OCI-LY7 (cell line): Measurements from ENCODE around the gene SLC25A21. TPM values are rescaled to one million over a fixed set of nuclear protein-coding genes. Genes with fewer than 3 reads are reported as not detected.

Experiments
- BruUV-seq: library from RNA; stranded (reverse); fragments of 400-500 nt; replicated peaks from 2 replicates; lab custom pipeline; 2021; lab: Mats Ljungman, UMichigan
- CTCF ChIA-PET: fragments of 300-600 bp; sonication (Branson Sonifier 250); formaldehyde crosslinking; loops from one replicate; lab custom pipeline; 2022; ENCODE audit warnings: antibody characterized with exemption; ENCODE audit not compliant: unreplicated experiment; lab: Charles Lee
- POLR2A ChIA-PET: fragments of 300-600 bp; sonication (Branson Sonifier 250); formaldehyde crosslinking; loops from one replicate; lab custom pipeline; 2022; ENCODE audit warnings: antibody characterized with exemption; lab: Charles Lee
- DNase-seq: peaks from one replicate; pipeline ENCODE4 v3.0.0-alpha.2; 2015; ENCODE audit warnings: low spot score
- H2AFZ ChIP-seq: fragments of 200-600 bp; sonication (generic), shearing (Covaris generic); 2 replicates; pipeline ENCODE4 v1.6.1; 2014; ENCODE audit warnings: mild to moderate bottlenecking, antibody characterized with exemption, low read length, moderate library complexity
- H3K27ac ChIP-seq: fragments of 200-600 bp; sonication (generic); 2 replicates; pipeline ENCODE4 v1.5.1; 2014; ENCODE audit warnings: mixed run types, low read depth, mild to moderate bottlenecking, moderate library complexity, low read length, inconsistent platforms; ENCODE audit not compliant: poor library complexity, severe bottlenecking
- H3K36me3 ChIP-seq: fragments of 200-600 bp; sonication (generic); 2 replicates; pipeline ENCODE4 v1.6.1; 2014; ENCODE audit warnings: mild to moderate bottlenecking, antibody characterized with exemption, low read length, moderate library complexity, mixed read lengths; ENCODE audit not compliant: insufficient read depth
- H3K4me1 ChIP-seq: fragments of 200-600 bp; sonication (generic); 2 replicates; pipeline ENCODE4 v1.5.1; 2014; ENCODE audit warnings: mild to moderate bottlenecking, low read length; ENCODE audit not compliant: insufficient read depth, poor library complexity, severe bottlenecking
- H3K4me2 ChIP-seq: fragments of 200-600 bp; sonication (generic); 2 replicates; pipeline ENCODE4 v1.6.1; 2014; ENCODE audit warnings: mild to moderate bottlenecking, low read length
- H3K4me3 ChIP-seq: fragments of 200-600 bp; sonication (generic); 2 replicates; pipeline ENCODE4 v1.5.1; 2014; ENCODE audit warnings: mild to moderate bottlenecking, low read depth, low read length; ENCODE audit not compliant: poor library complexity, severe bottlenecking
- H3K79me2 ChIP-seq: fragments of 200-600 bp; sonication (generic); 2 replicates; pipeline ENCODE4 v1.6.1; 2016; ENCODE audit warnings: low read depth, mild to moderate bottlenecking, low read length, moderate library complexity, mixed read lengths; ENCODE audit not compliant: insufficient read depth
- H3K9me2 ChIP-seq: fragments of 200-600 bp; sonication (generic); 2 replicates; pipeline ENCODE4 v1.6.1; 2016; ENCODE audit warnings: mild to moderate bottlenecking, low read length, mixed read lengths; ENCODE audit not compliant: insufficient read depth
- H3K9me3 ChIP-seq: fragments of 200-600 bp; sonication (generic); 2 replicates; pipeline ENCODE4 v1.6.1; 2014; ENCODE audit warnings: mild to moderate bottlenecking, mixed run types, low read length, mixed read lengths
- H4K20me1 ChIP-seq: fragments of 200-600 bp; sonication (generic); 2 replicates; pipeline ENCODE4 v1.6.1; 2014; ENCODE audit warnings: mild to moderate bottlenecking, antibody characterized with exemption, low read length, moderate library complexity, mixed read lengths; ENCODE audit not compliant: insufficient read depth
- CTCF ChIP-seq: fragments of 200-600 bp; sonication (generic); conservative IDR thresholded peaks from 2 replicates; pipeline ENCODE4 v1.5.1; 2014; ENCODE audit warnings: mild to moderate bottlenecking, antibody characterized with exemption, low read length, moderate library complexity, mixed read lengths
- EZH2phosphoT487 ChIP-seq: fragments of 200-600 bp; sonication (generic); IDR thresholded peaks from 2 replicates; pipeline ENCODE4 v1.6.1; 2018; ENCODE audit warnings: low read depth, borderline replicate concordance, mild to moderate bottlenecking, mixed run types, antibody characterized with exemption, low read length, moderate library complexity, mixed read lengths
- intact Hi-C: fragments of 100-400 bp; cut with micrococcal nuclease; formaldehyde crosslinking; loops from one replicate; pipeline ENCODE4 v1.10.0; 2022; ENCODE audit not compliant: unreplicated experiment
- total RNA-seq, 2 experiments: library from RNA; depleted of rRNA in 1 of 2; stranded (reverse); fragments of >200 nt in 1 of 2; shearing (Covaris generic) in 1 of 2; gene quantifications; 2 replicates each; pipeline ENCODE4 v1.2.3, GENCODE V29; 2014 to 2022

The SLC25A21 gene
- total RNA-seq, 2 experiments from 2014 or later, result not detected

- BruUV-seq, result no TSS peak
- Histone ChIP-seq H3K9me2 (no peaks in the 10 kb centered on the region), H3K36me3 (no peaks in the 10 kb centered on the region), H3K27ac (no peak overlapping the region), H3K4me1 (no peaks in the 10 kb centered on the region), H3K4me2 (no peak overlapping the region), H3K9me3 (no peaks in the 10 kb centered on the region), H3K4me3 (no peak overlapping the region), H3K79me2 (no peaks in the 10 kb centered on the region), H2AFZ (no peak overlapping the region), H4K20me1 (no peaks in the 10 kb centered on the region)
- intact Hi-C loops, result no loop called here
- TF ChIP-seq CTCF, result no peak
- TF ChIP-seq EZH2phosphoT487, result no peak
- ChIA-PET POLR2A (interaction anchor here (0.7 kb wide), 1 partner anchor 60 kb away, joined by 6 read pairs; no protein-coding TSS in a partner anchor), CTCF (no interaction called here)
- no peak for DNase-seq
These were observed 114.6 kb downstream of the SLC25A21 start for GRCh38 chr14:37057776-37058175.

DNA sequence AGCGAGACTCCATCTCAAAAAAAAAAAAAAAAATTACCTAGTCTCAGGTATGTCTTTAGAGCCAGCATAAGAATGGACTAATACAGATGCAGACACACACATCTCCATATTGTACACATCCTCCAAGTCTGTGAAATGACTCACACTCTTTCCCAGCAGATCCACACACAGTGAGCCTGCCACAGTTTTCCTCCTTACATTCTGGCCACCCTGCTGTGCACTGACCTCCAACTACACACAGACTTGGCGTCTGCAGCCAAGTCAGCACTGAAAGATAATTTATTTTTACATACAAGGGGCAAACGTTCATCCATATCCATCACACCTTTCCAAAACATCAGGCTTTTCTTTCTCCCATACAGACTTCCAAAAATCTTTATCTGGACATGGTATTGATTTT lies 115.9 kb downstream of the SLC25A21 start:
- Histone ChIP-seq H3K79me2 (no peaks in the 10 kb centered on the region), H2AFZ (no peak overlapping the region), H3K36me3 (no peaks in the 10 kb centered on the region), H3K4me2 (no peak overlapping the region), H3K4me1 (no peaks in the 10 kb centered on the region), H3K9me3 (no peaks in the 10 kb centered on the region), H3K9me2 (no peaks in the 10 kb centered on the region), H3K27ac (no peak overlapping the region), H3K4me3 (no peak overlapping the region), H4K20me1 (no peaks in the 10 kb centered on the region)
- POLR2A ChIA-PET, result interaction anchor here (0.6 to 0.8 kb wide), 2 partner anchors 14 to 759 kb away, joined by 3 read pairs; no protein-coding TSS in a partner anchor
- no TSS peak for BruUV-seq
- no peak for DNase-seq
- intact Hi-C loops, result no loop called here
- TF ChIP-seq EZH2phosphoT487 (no peak), CTCF (no peak)
- CTCF ChIA-PET, result no interaction called here

- Histone ChIP-seq H3K4me1 (no peaks in the 10 kb centered on the region), H3K9me3 (no peaks in the 10 kb centered on the region), H3K9me2 (no peaks in the 10 kb centered on the region), H3K27ac (no peak overlapping the region), H3K36me3 (no peaks in the 10 kb centered on the region), H4K20me1 (no peaks in the 10 kb centered on the region), H3K4me2 (no peak overlapping the region), H3K4me3 (no peak overlapping the region), H3K79me2 (no peaks in the 10 kb centered on the region), H2AFZ (no peak overlapping the region)
- no peak for DNase-seq
- intact Hi-C loops, result no loop called here
- TF ChIP-seq EZH2phosphoT487 (no peak), CTCF (no peak)
- BruUV-seq, result no TSS peak
- CTCF ChIA-PET, result no interaction called here
- POLR2A ChIA-PET, result no interaction called here
These were observed 117.5 kb downstream of the SLC25A21 start for GRCh38 chr14:37054869-37055268.
